K562 (cell line): Measurements from ENCODE around the gene PLAC9. TPM values are rescaled to one million over a fixed set of nuclear protein-coding genes. Genes with fewer than 3 reads are reported as not detected.

Experiments
- ATAC-seq: fragments of 200-7000 bp; cut with Tn5 transposase; 3 replicates; pipeline ENCODE4 v1.9.1; 2020; ENCODE audit warnings: moderate library complexity
- BruUV-seq: library from RNA; stranded (reverse); fragments of 400-500 nt; replicated peaks from 2 replicates; lab custom pipeline; 2021; lab: Mats Ljungman, UMichigan
- CTCF ChIA-PET: fragments of 300-600 bp; formaldehyde crosslinking; extraction: SDS; loops from one replicate; lab custom pipeline; 2021; ENCODE audit warnings: low intra/inter-chr PET ratio; lab: Yijun Ruan, JAX
- POLR2A ChIA-PET: fragments of 300-600, 350-650 bp; sonication (Branson Sonifier 250); formaldehyde crosslinking; extraction: SDS; loops from one replicate; lab custom pipeline; 2021; ENCODE audit warnings: antibody characterized with exemption, inconsistent platforms; lab: Yijun Ruan, JAX
- DNase-seq, 4 experiments: peaks; one replicate each; pipeline versions ENCODE4 v3.0.0 to v3.0.0-alpha.2; 2011 to 2018; ENCODE audit warnings: low spot score in 3 of 4, mixed read lengths in 3 of 4; ENCODE audit errors: extremely low read depth in 1 of 4
- FAIRE-seq: peaks from 2 replicates; lab custom pipeline; 2011; peaks lifted over from hg19 to GRCh38; lab: Jason Lieb, UNC
- H2AFZ ChIP-seq: 2 replicates; pipeline ENCODE4 v1.6.0; 2011; ENCODE audit warnings: low read depth, low read length, control low read depth, inconsistent platforms
- H3K27ac ChIP-seq: fragments of 200-600 bp; 3 replicates; pipeline ENCODE4 v1.8.0; 2011; ENCODE audit warnings: low read depth, mild to moderate bottlenecking, control low read depth, inconsistent platforms, low read length, moderate library complexity, mixed read lengths; ENCODE audit errors: extremely low read depth
- H3K27me3 ChIP-seq, 2 experiments: fragments of 300-600 bp in 1 of 2; 2 replicates in 1 of 2; 3 replicates in 1 of 2; pipeline versions ENCODE4 v1.6.0 to v1.8.0; 2011; ENCODE audit warnings: inconsistent platforms in 2 of 2, low read length in 2 of 2, mild to moderate bottlenecking in 1 of 2, mixed read lengths in 1 of 2, moderate library complexity in 1 of 2; ENCODE audit not compliant: control insufficient read depth in 2 of 2, insufficient read depth in 2 of 2
- H3K36me3 ChIP-seq: fragments of 300-600 bp; 3 replicates; pipeline ENCODE4 v1.8.0; 2011; ENCODE audit warnings: mild to moderate bottlenecking, low read length, inconsistent platforms; ENCODE audit not compliant: control insufficient read depth, insufficient read depth
- H3K4me1 ChIP-seq, 2 experiments: fragments of 200-600 bp in 1 of 2; replicated peaks in 1 of 2; 2 replicates in 1 of 2; 3 replicates in 1 of 2; pipeline versions ENCODE4 v1.5.1 to v1.8.0; 2011; ENCODE audit warnings: inconsistent platforms in 2 of 2, low read length in 2 of 2, mild to moderate bottlenecking in 1 of 2, mixed read lengths in 1 of 2, moderate library complexity in 1 of 2; ENCODE audit not compliant: control insufficient read depth in 2 of 2, insufficient read depth in 2 of 2
- H3K4me2 ChIP-seq: 2 replicates; pipeline ENCODE4 v1.6.1; 2011; ENCODE audit warnings: low read length, control low read depth, inconsistent platforms, mixed read lengths; ENCODE audit not compliant: insufficient read depth
- H3K4me3 ChIP-seq: fragments of 200-600 bp; sonication (generic), shearing (Covaris generic); 2 replicates; pipeline ENCODE4 v1.5.1; 2016; ENCODE audit warnings: control low read depth, inconsistent platforms
- H3K79me2 ChIP-seq: fragments of 200-600 bp; 3 replicates; pipeline ENCODE4 v1.8.0; 2011; ENCODE audit warnings: low read length, inconsistent platforms; ENCODE audit not compliant: control insufficient read depth, insufficient read depth
- H3K9ac ChIP-seq, 2 experiments: 2 replicates each; pipeline versions ENCODE4 v1.6.0 to v1.6.1; 2011; ENCODE audit warnings: low read depth in 2 of 2, low read length in 2 of 2, control low read depth in 1 of 2, inconsistent platforms in 1 of 2, mild to moderate bottlenecking in 1 of 2, mixed read lengths in 1 of 2; ENCODE audit not compliant: insufficient read depth in 1 of 2
- H3K9me1 ChIP-seq: one replicate; pipeline ENCODE4 v1.6.0; 2011; ENCODE audit warnings: inconsistent platforms, mild to moderate bottlenecking, low read length, moderate library complexity; ENCODE audit not compliant: control insufficient read depth, insufficient read depth
- H3K9me3 ChIP-seq: replicated peaks from 2 replicates; pipeline ENCODE4 v1.5.1; 2011; ENCODE audit warnings: low read depth, low read length, inconsistent platforms; ENCODE audit not compliant: control insufficient read depth, insufficient read depth
- H4K20me1 ChIP-seq: replicated peaks from 2 replicates; pipeline ENCODE4 v1.6.1; 2011; ENCODE audit warnings: low read length, inconsistent platforms, mixed read lengths; ENCODE audit not compliant: control insufficient read depth, insufficient read depth
- C11orf30 ChIP-seq: fragments of 450-650 bp; IDR thresholded peaks from 2 replicates; pipeline ENCODE4 v1.6.1; 2016; ENCODE audit warnings: low read depth, mild to moderate bottlenecking
- CBX3 ChIP-seq, 2 experiments: IDR thresholded peaks; 1 replicate in 1 of 2; 2 replicates in 1 of 2; pipeline ENCODE4 v1.6.1; 2012; ENCODE audit warnings: inconsistent platforms in 2 of 2, low read length in 2 of 2, borderline replicate concordance in 1 of 2, control low read depth in 1 of 2
- DACH1 ChIP-seq: fragments of 450-650 bp; IDR thresholded peaks from 2 replicates; pipeline ENCODE4 v1.6.1; 2018; ENCODE audit not compliant: partially characterized antibody
- MAFF ChIP-seq: IDR thresholded peaks from 2 replicates; pipeline ENCODE4 v1.6.1; 2012; ENCODE audit warnings: low read length, improper control_type of control experiment
- MAFG ChIP-seq: fragments of 450-650 bp; conservative IDR thresholded peaks from 2 replicates; pipeline ENCODE4 v1.6.1; 2016; ENCODE audit warnings: missing genetic modification characterization, missing compliant biosample characterization
- MYC ChIP-seq, 2 experiments: fragments of 250-450 bp in 1 of 2; sonication (Bioruptor Pico) in 1 of 2; IDR thresholded peaks; 2 replicates each; pipeline versions ENCODE4 v1.5.1 to v1.6.1; 2012 to 2021; ENCODE audit warnings: low read depth in 2 of 2, borderline replicate concordance in 1 of 2, improper control_type of control experiment in 1 of 2, low read length in 1 of 2, mild to moderate bottlenecking in 1 of 2, moderate library complexity in 1 of 2
- NFE2 ChIP-seq: IDR thresholded peaks from 2 replicates; pipeline ENCODE4 v1.6.1; 2014; ENCODE audit warnings: antibody characterized with exemption, low read depth
- NFE2L1 ChIP-seq: fragments of 450-650 bp; IDR thresholded peaks from 2 replicates; pipeline ENCODE4 v1.6.1; 2016; ENCODE audit warnings: missing genetic modification characterization, low read depth, mild to moderate bottlenecking, missing compliant biosample characterization, moderate library complexity, borderline replicate concordance
- NFIC ChIP-seq: fragments of 450-650 bp; IDR thresholded peaks from 2 replicates; pipeline ENCODE4 v1.6.1; 2017; ENCODE audit warnings: mild to moderate bottlenecking, inconsistent platforms
- POLR2A ChIP-seq: fragments of 450-650 bp; conservative IDR thresholded peaks from 2 replicates; pipeline ENCODE4 v1.6.1; 2016
- SMAD3 ChIP-seq: fragments of 450-650 bp; formaldehyde crosslinking; conservative IDR thresholded peaks from 2 replicates; pipeline ENCODE4 v1.4.0; 2020; ENCODE audit warnings: mild to moderate bottlenecking
- SOX6 ChIP-seq: fragments of 450-650 bp; IDR thresholded peaks from 2 replicates; pipeline ENCODE4 v1.6.1; 2014; ENCODE audit warnings: mild to moderate bottlenecking
- SREBF2 ChIP-seq: sonication (generic); formaldehyde crosslinking; IDR thresholded peaks from 2 replicates; pipeline ENCODE4 v1.4.0; 2020; ENCODE audit warnings: mild to moderate bottlenecking, missing genetic modification reagents
- ZNF140 ChIP-seq: fragments of 250-450 bp; sonication (Bioruptor Pico); IDR thresholded peaks from 2 replicates; pipeline ENCODE4 v1.8.0; 2021; ENCODE audit warnings: moderate library complexity, mild to moderate bottlenecking, inconsistent platforms
- ZNF197 ChIP-seq: fragments of 200-800 bp; sonication (Bioruptor generic); IDR thresholded peaks from 2 replicates; pipeline ENCODE4 v1.6.1; 2016; ENCODE audit warnings: low read depth, missing genetic modification characterization, missing compliant biosample characterization
- ZNF316 ChIP-seq: fragments of 450-650 bp; IDR thresholded peaks from 2 replicates; pipeline ENCODE4 v1.6.1; 2016
- ZNF696 ChIP-seq: fragments of 250-450 bp; sonication (Bioruptor Pico); conservative IDR thresholded peaks from 2 replicates; pipeline ENCODE4 v1.4.0; 2020; ENCODE audit warnings: mild to moderate bottlenecking, moderate library complexity
- WGBS: fragments of 100-300 bp; shearing (Covaris generic); methylation state at CpG from one replicate; pipeline ENCODE4 v1.1.6; 2016; ENCODE audit warnings: low coverage, mixed read lengths; ENCODE audit not compliant: insufficient coverage; ENCODE audit errors: missing lambda C conversion rate; 5-methylcytosine and 5-hydroxymethylcytosine counted together
- in situ Hi-C: fragments of 300-500 bp; cut with MboI; formaldehyde crosslinking; loops from 4 replicates; pipeline ENCODE4 v1.15.0; 2018; ENCODE audit warnings: inconsistent platforms, mixed read lengths
- intact Hi-C: fragments of 100-400 bp; cut with micrococcal nuclease; formaldehyde crosslinking; loops from 2 replicates; pipeline ENCODE4 v1.14.2; 2022
- polyA plus RNA-seq, 8 experiments: library from polyadenylated mRNA; depleted of rRNA in 4 of 8; stranded (reverse) in 5 of 8; unstranded in 3 of 8; fragments of >200 nt; fragmentation: Nextera tagmentation in 2 of 8; fragmentation: Illumina TruSeq in 1 of 8; extraction: Ambion mirVana in 2 of 8; extraction: Trizol in 1 of 8; gene quantifications; 2 replicates each; pipeline versions ENCODE4 v1.2.1 to v1.2.3, GENCODE V29; 2011 to 2014; ENCODE audit warnings: inconsistent platforms in 1 of 8, missing spikeins in 1 of 8
- total RNA-seq, 7 experiments: library from RNA; depleted of rRNA in 6 of 7; stranded (reverse); fragments of >200 nt in 6 of 7; fragmentation: Illumina TruSeq in 2 of 7; extraction: Trizol in 2 of 7; gene quantifications; 2 replicates each; pipeline versions ENCODE4 v1.2.1 to v1.2.3, GENCODE V29; 2011 to 2021; ENCODE audit warnings: low replicate concordance in 1 of 7
- TF ChIP-seq, protein P1 (sequence below): fragments of 250-450 bp; sonication (Bioruptor Pico); IDR thresholded peaks from 2 replicates; pipeline ENCODE4 v1.8.0; 2022; ENCODE audit warnings: inconsistent platforms
- TF ChIP-seq, protein P2 (sequence below): fragments of 450-650 bp; IDR thresholded peaks from 2 replicates; pipeline ENCODE4 v1.6.1; 2017; ENCODE audit warnings: antibody characterized with exemption, mild to moderate bottlenecking

Gene PLAC9
- total and polyA plus RNA-seq, 9 of the 15 experiments (the other 6 are each of a cell fraction or from before 2014, with no cell fraction given): not detected

DNA sequence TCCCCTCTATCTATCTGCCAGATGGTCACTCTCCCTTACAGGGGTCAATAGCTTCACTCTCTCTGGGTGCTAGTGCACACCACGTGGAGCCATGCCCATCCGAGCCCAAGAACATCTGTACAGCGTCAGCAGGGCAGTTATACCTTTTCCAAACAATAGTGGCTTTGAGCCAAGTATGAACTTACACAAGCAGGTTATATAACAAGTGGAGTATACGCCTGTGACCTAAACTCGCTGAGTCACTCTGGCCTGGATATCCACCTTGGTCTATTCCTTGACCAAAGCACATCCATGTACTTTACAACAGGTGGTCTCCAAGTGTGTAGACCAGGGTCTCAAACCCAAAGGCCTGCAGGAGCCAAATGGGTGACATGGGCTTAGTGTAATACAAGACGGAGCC lies 20.3 kb downstream of the PLAC9 start:
- Histone ChIP-seq H3K9me1 (no peaks in the 10 kb centered on the region), H3K27me3 (no peaks in the 10 kb centered on the region), H3K4me3 (no peak overlapping the region), H3K9me3 (0 out of 2 replicates have a peak, but pooled peaks cover 4% of the 10 kb centered on the region), H3K4me1 (no peaks in the 10 kb centered on the region; a peak in 1 of 5 replicates), H3K27ac (no peak overlapping the region), H3K79me2 (no peaks in the 10 kb centered on the region), H2AFZ (no peak overlapping the region), H3K36me3 (peaks cover 60% of the 10 kb centered on the region), H3K4me2 (no peak overlapping the region), H4K20me1 (no peaks in the 10 kb centered on the region), H3K9ac (no peak overlapping the region; a peak in 1 of 4 replicates)
- WGBS: 85% methylated on average over 6 of the region's 6 CpGs
- intact Hi-C loops: no loop called here
- in situ Hi-C loops: loop anchor here (5.0 kb wide), 1 partner anchor 59 kb away; no protein-coding TSS in a partner anchor
- FAIRE-seq (no peak), ATAC-seq (no peak), DNase-seq (no peak)
- ChIA-PET CTCF (no interaction called here), POLR2A (interaction anchor here (0.6 to 1.6 kb wide), 3 partner anchors 9 to 53 kb away, joined by 3 to 5 read pairs (median 3); no protein-coding TSS in a partner anchor)
- no TSS peak for BruUV-seq
- no peak for TF ChIP-seq ZNF197 (CRISPR knock-in tag)
- no peak for TF ChIP-seq SREBF2
- TF ChIP-seq MAFF: peak; percentile 27; the same call in 1 of the 2 replicates
- TF ChIP-seq CBX3 (IDR thresholded peaks at IDR 0.05; ENCODE audit: borderline replicate concordance in 1 of 2, low read length in 2 of 2): no peak
- TF ChIP-seq ZNF316: peak; percentile 58
- TF ChIP-seq, protein P1, sequence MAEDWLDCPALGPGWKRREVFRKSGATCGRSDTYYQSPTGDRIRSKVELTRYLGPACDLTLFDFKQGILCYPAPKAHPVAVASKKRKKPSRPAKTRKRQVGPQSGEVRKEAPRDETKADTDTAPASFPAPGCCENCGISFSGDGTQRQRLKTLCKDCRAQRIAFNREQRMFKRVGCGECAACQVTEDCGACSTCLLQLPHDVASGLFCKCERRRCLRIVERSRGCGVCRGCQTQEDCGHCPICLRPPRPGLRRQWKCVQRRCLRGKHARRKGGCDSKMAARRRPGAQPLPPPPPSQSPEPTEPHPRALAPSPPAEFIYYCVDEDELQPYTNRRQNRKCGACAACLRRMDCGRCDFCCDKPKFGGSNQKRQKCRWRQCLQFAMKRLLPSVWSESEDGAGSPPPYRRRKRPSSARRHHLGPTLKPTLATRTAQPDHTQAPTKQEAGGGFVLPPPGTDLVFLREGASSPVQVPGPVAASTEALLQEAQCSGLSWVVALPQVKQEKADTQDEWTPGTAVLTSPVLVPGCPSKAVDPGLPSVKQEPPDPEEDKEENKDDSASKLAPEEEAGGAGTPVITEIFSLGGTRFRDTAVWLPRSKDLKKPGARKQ (CRISPR knock-in tag): no peak
- TF ChIP-seq SOX6: 0 out of 2 replicates have a peak, but pooled peaks have one; percentile 15
- TF ChIP-seq C11orf30: peak; percentile 62
- TF ChIP-seq ZNF140 (CRISPR knock-in tag): no peak
- no peak for TF ChIP-seq ZNF696 (CRISPR knock-in tag)
- TF ChIP-seq NFE2: peak; percentile 71
- no peak for TF ChIP-seq MYC (IDR thresholded peaks at IDR 0.05; ENCODE audit: low read depth, low read length)
- TF ChIP-seq MYC (CRISPR knock-in tag; IDR thresholded peaks at IDR 0.05; ENCODE audit: borderline replicate concordance, low read depth): no peak
- peak; percentile 69 for TF ChIP-seq NFIC
- TF ChIP-seq, protein P2, sequence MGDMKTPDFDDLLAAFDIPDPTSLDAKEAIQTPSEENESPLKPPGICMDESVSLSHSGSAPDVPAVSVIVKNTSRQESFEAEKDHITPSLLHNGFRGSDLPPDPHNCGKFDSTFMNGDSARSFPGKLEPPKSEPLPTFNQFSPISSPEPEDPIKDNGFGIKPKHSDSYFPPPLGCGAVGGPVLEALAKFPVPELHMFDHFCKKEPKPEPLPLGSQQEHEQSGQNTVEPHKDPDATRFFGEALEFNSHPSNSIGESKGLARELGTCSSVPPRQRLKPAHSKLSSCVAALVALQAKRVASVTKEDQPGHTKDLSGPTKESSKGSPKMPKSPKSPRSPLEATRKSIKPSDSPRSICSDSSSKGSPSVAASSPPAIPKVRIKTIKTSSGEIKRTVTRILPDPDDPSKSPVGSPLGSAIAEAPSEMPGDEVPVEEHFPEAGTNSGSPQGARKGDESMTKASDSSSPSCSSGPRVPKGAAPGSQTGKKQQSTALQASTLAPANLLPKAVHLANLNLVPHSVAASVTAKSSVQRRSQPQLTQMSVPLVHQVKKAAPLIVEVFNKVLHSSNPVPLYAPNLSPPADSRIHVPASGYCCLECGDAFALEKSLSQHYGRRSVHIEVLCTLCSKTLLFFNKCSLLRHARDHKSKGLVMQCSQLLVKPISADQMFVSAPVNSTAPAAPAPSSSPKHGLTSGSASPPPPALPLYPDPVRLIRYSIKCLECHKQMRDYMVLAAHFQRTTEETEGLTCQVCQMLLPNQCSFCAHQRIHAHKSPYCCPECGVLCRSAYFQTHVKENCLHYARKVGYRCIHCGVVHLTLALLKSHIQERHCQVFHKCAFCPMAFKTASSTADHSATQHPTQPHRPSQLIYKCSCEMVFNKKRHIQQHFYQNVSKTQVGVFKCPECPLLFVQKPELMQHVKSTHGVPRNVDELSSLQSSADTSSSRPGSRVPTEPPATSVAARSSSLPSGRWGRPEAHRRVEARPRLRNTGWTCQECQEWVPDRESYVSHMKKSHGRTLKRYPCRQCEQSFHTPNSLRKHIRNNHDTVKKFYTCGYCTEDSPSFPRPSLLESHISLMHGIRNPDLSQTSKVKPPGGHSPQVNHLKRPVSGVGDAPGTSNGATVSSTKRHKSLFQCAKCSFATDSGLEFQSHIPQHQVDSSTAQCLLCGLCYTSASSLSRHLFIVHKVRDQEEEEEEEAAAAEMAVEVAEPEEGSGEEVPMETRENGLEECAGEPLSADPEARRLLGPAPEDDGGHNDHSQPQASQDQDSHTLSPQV: peak; percentile 46; the same call in 1 of the 2 replicates
- TF ChIP-seq NFE2L1: peak; percentile 27; the same call in 1 of the 2 replicates
- TF ChIP-seq SMAD3 (CRISPR knock-in tag): no peak
- TF ChIP-seq POLR2A: no peak
- peak; percentile 71 for TF ChIP-seq MAFG
- TF ChIP-seq DACH1: no peak
